ENCODE results near the gene TRMT2A. TPM values are rescaled to one million over a fixed set of nuclear protein-coding genes. Genes with fewer than 3 reads are reported as not detected.
A peak's percentile ranks its signal among the peaks of the same experiment; 100 is the strongest.

Gene TRMT2A
- total RNA-seq, 1 donor from 2014 or later: 62.9 TPM

GRCh38 chr22:20145206-20145831 lies 28.3 kb upstream of the TRMT2A start:
- no peak for DNase-seq (ENCODE audit: extremely low spot score, unreplicated experiment)
- Mint-ChIP-seq H3K4me3 (ENCODE audit: unreplicated experiment) (no peak overlapping the region), H3K4me1 (ENCODE audit: unreplicated experiment) (peaks cover 9% of the 10 kb centered on the region)

GRCh38 chr22:20143883-20144665 lies 27.0 kb upstream of the TRMT2A start:
- H3K4me3 Mint-ChIP-seq (ENCODE audit: unreplicated experiment): no peak overlapping the region
- peaks cover 2% of the 10 kb centered on the region for H3K36me3 Mint-ChIP-seq (ENCODE audit: unreplicated experiment)
- no peak overlapping the region for H3K27ac Mint-ChIP-seq (ENCODE audit: unreplicated experiment)
- H3K27me3 Mint-ChIP-seq (ENCODE audit: unreplicated experiment): no peaks in the 10 kb centered on the region
- DNase-seq (ENCODE audit: extremely low spot score, unreplicated experiment): no peak
- TF ChIP-seq, protein P1, sequence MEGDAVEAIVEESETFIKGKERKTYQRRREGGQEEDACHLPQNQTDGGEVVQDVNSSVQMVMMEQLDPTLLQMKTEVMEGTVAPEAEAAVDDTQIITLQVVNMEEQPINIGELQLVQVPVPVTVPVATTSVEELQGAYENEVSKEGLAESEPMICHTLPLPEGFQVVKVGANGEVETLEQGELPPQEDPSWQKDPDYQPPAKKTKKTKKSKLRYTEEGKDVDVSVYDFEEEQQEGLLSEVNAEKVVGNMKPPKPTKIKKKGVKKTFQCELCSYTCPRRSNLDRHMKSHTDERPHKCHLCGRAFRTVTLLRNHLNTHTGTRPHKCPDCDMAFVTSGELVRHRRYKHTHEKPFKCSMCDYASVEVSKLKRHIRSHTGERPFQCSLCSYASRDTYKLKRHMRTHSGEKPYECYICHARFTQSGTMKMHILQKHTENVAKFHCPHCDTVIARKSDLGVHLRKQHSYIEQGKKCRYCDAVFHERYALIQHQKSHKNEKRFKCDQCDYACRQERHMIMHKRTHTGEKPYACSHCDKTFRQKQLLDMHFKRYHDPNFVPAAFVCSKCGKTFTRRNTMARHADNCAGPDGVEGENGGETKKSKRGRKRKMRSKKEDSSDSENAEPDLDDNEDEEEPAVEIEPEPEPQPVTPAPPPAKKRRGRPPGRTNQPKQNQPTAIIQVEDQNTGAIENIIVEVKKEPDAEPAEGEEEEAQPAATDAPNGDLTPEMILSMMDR (IDR thresholded peaks at IDR 0.05): no peak
- no peaks in the 10 kb centered on the region for H3K9me3 Mint-ChIP-seq (ENCODE audit: unreplicated experiment)
- peaks cover 11% of the 10 kb centered on the region for H3K4me1 Mint-ChIP-seq (ENCODE audit: unreplicated experiment)

More at GRCh38 chr22:20145206-20145831, 28.3 kb upstream of the TRMT2A start:
- Mint-ChIP-seq H3K36me3 (ENCODE audit: unreplicated experiment) (peaks cover 2% of the 10 kb centered on the region), H3K27me3 (ENCODE audit: unreplicated experiment) (no peaks in the 10 kb centered on the region), H3K9me3 (ENCODE audit: unreplicated experiment) (no peaks in the 10 kb centered on the region), H3K27ac (ENCODE audit: unreplicated experiment) (no peak overlapping the region)
- TF ChIP-seq, protein P1 (IDR thresholded peaks at IDR 0.05): no peak

DNA sequence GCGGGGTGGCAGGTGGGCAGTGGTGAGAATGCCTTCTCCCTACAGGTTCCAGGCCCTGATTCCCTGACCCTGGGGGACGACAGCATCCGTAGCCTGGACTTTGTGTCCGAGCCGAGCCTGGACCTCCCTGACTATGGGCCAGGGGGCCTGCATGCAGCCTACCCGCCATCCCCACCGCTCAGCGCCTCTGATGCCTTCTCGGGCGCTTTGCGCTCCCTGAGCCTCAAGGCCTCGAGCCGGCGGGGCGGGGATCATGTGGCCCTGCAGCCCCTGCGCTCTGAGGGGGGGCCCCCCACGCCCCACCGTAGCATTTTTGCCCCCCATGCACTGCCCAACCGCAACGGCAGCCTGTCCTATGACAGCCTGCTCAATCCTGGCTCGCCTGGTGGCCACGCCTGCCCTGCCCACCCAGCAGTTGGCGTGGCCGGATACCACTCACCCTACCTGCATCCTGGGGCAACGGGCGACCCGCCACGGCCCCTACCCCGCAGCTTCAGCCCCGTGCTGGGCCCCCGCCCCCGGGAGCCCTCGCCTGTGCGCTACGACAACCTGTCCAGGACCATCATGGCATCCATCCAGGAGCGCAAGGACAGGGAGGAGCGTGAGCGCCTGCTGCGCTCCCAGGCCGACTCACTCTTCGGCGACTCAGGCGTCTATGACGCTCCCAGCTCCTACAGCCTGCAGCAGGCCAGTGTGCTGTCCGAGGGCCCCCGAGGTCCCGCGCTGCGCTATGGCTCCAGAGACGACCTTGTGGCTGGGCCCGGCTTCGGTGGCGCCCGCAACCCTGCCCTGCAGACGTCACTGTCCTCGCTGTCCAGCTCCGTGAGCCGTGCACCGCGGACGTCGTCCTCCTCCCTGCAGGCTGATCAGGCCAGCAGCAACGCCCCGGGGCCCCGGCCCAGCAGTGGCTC lies 25.9 kb upstream of the TRMT2A start:
- H3K4me3 Mint-ChIP-seq (ENCODE audit: unreplicated experiment): no peak overlapping the region
- H3K4me1 Mint-ChIP-seq (ENCODE audit: unreplicated experiment): peaks cover 15% of the 10 kb centered on the region
- DNase-seq (ENCODE audit: extremely low spot score, unreplicated experiment): no peak

GRCh38 chr22:20141186-20142077 lies 24.4 kb upstream of the TRMT2A start:
- H3K27ac Mint-ChIP-seq (ENCODE audit: unreplicated experiment): peak overlapping the region; percentile 38
- H3K36me3 Mint-ChIP-seq (ENCODE audit: unreplicated experiment): peaks cover 2% of the 10 kb centered on the region
- no peak overlapping the region for H3K4me3 Mint-ChIP-seq (ENCODE audit: unreplicated experiment)
- DNase-seq (ENCODE audit: extremely low spot score, unreplicated experiment): no peak
- H3K9me3 Mint-ChIP-seq (ENCODE audit: unreplicated experiment): no peaks in the 10 kb centered on the region
- H3K4me1 Mint-ChIP-seq (ENCODE audit: unreplicated experiment): peaks cover 22% of the 10 kb centered on the region
- H3K27me3 Mint-ChIP-seq (ENCODE audit: unreplicated experiment): no peaks in the 10 kb centered on the region
- TF ChIP-seq, protein P1 (IDR thresholded peaks at IDR 0.05): no peak

More for the DNA sequence above, 25.9 kb upstream of the TRMT2A start:
- H3K36me3 Mint-ChIP-seq (ENCODE audit: unreplicated experiment): peaks cover 2% of the 10 kb centered on the region
- H3K27ac Mint-ChIP-seq (ENCODE audit: unreplicated experiment): no peak overlapping the region
- no peaks in the 10 kb centered on the region for H3K9me3 Mint-ChIP-seq (ENCODE audit: unreplicated experiment)
- H3K27me3 Mint-ChIP-seq (ENCODE audit: unreplicated experiment): no peaks in the 10 kb centered on the region
- TF ChIP-seq, protein P1 (IDR thresholded peaks at IDR 0.05): no peak

Data from osteocyte (in vitro differentiated cells).